ENCODE results near the gene ZNF609. TPM values are rescaled to one million over a fixed set of nuclear protein-coding genes. Genes with fewer than 3 reads are reported as not detected.

The ZNF609 gene
- total RNA-seq, 6 experiments from 2014 or later = 19.7 to 22.1 (median 20.4) TPM

- Mint-ChIP-seq H3K27ac (0 out of 2 replicates have a peak overlapping the region, but pooled peaks have one; percentile 20), H3K9me3 (no peaks in the 10 kb centered on the region), H3K4me3 (no peak overlapping the region), H3K4me1 (ENCODE audit: low read depth) (peaks cover 44% of the 10 kb centered on the region), H3K36me3 (ENCODE audit: low read depth) (0 out of 2 replicates have a peak, but pooled peaks cover 4% of the 10 kb centered on the region), H3K27me3 (ENCODE audit: insufficient read depth) (no peaks in the 10 kb centered on the region; the same call in none of the 2 replicates)
- TF ChIP-seq, protein P1, sequence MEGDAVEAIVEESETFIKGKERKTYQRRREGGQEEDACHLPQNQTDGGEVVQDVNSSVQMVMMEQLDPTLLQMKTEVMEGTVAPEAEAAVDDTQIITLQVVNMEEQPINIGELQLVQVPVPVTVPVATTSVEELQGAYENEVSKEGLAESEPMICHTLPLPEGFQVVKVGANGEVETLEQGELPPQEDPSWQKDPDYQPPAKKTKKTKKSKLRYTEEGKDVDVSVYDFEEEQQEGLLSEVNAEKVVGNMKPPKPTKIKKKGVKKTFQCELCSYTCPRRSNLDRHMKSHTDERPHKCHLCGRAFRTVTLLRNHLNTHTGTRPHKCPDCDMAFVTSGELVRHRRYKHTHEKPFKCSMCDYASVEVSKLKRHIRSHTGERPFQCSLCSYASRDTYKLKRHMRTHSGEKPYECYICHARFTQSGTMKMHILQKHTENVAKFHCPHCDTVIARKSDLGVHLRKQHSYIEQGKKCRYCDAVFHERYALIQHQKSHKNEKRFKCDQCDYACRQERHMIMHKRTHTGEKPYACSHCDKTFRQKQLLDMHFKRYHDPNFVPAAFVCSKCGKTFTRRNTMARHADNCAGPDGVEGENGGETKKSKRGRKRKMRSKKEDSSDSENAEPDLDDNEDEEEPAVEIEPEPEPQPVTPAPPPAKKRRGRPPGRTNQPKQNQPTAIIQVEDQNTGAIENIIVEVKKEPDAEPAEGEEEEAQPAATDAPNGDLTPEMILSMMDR (IDR thresholded peaks at IDR 0.05) = no peak
- DNase-seq = no peak
Measured at GRCh38 chr15:64466408-64467141, 6.2 kb downstream of the ZNF609 start.

- Mint-ChIP-seq H3K27me3 (ENCODE audit: insufficient read depth) (peaks cover 3% of the 10 kb centered on the region), H3K4me3 (no peak overlapping the region), H3K27ac (no peak overlapping the region), H3K9me3 (no peaks in the 10 kb centered on the region), H3K36me3 (ENCODE audit: low read depth) (no peaks in the 10 kb centered on the region), H3K4me1 (ENCODE audit: low read depth) (peaks cover 3% of the 10 kb centered on the region; the same call in 1 of the 2 replicates)
- TF ChIP-seq, protein P1 (IDR thresholded peaks at IDR 0.05) = no peak
- no peak for DNase-seq
Measured at GRCh38 chr15:64472161-64472560, 11.8 kb downstream of the ZNF609 start.

- H3K27ac Mint-ChIP-seq = no peak overlapping the region
- no peaks in the 10 kb centered on the region for H3K36me3 Mint-ChIP-seq (ENCODE audit: low read depth)
- no peak for DNase-seq
Measured at GRCh38 chr15:64474846-64475245, 14.5 kb downstream of the ZNF609 start.

GRCh38 chr15:64476550-64476949 lies 16.2 kb downstream of the ZNF609 start:
- TF ChIP-seq, protein P1 (IDR thresholded peaks at IDR 0.05) = no peak
- H3K27ac Mint-ChIP-seq = no peak overlapping the region; the same call in 1 of the 2 replicates
- H3K4me3 Mint-ChIP-seq = no peak overlapping the region
- no peaks in the 10 kb centered on the region for H3K9me3 Mint-ChIP-seq
- no peak for DNase-seq
- peaks cover 3% of the 10 kb centered on the region for H3K27me3 Mint-ChIP-seq (ENCODE audit: insufficient read depth)
- peaks cover 5% of the 10 kb centered on the region; the same call in 1 of the 2 replicates for H3K36me3 Mint-ChIP-seq (ENCODE audit: low read depth)
- peaks cover 6% of the 10 kb centered on the region for H3K4me1 Mint-ChIP-seq (ENCODE audit: low read depth)

More at GRCh38 chr15:64474846-64475245, 14.5 kb downstream of the ZNF609 start:
- Mint-ChIP-seq H3K9me3 (no peaks in the 10 kb centered on the region), H3K27me3 (ENCODE audit: insufficient read depth) (peaks cover 3% of the 10 kb centered on the region), H3K4me3 (no peak overlapping the region), H3K4me1 (ENCODE audit: low read depth) (no peaks in the 10 kb centered on the region)
- TF ChIP-seq, protein P1 (IDR thresholded peaks at IDR 0.05) = no peak

DNA sequence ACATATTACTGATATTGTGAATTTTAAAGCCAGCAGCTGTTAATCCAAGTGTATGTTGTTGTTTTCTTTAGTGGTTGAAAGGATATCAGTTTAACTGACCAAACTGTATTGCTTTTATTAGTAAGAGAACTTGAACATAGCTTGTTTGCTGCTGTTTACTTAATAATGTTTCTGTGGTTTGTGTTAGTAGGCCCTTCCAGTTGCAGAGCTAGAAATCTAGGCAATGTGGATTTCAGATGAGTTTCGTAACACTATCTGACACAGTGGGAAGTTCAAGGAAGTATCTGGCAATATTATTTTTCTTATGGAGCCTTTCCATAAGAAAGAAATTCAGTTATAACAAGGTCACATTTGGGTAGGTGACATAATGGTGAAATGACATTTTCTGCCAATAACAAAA lies 18.5 kb downstream of the ZNF609 start:
- Mint-ChIP-seq H3K27me3 (ENCODE audit: insufficient read depth) (no peaks in the 10 kb centered on the region), H3K9me3 (no peaks in the 10 kb centered on the region), H3K27ac (no peak overlapping the region), H3K4me1 (ENCODE audit: low read depth) (peaks cover 14% of the 10 kb centered on the region), H3K36me3 (ENCODE audit: low read depth) (peaks cover 5% of the 10 kb centered on the region; the same call in 1 of the 2 replicates), H3K4me3 (no peak overlapping the region)
- DNase-seq = no peak
- TF ChIP-seq, protein P1 (IDR thresholded peaks at IDR 0.05) = no peak

All from HFFc6 (cell line).